IPS-NIHi7 (cell line): ENCODE data around the gene HSBP1L1.

Experiments
- DNase-seq: peaks from one replicate; pipeline ENCODE4 v3.0.0; 2012; ENCODE audit warnings: mixed read lengths; ENCODE audit errors: extremely low spot score

HSBP1L1 gene

DNA sequence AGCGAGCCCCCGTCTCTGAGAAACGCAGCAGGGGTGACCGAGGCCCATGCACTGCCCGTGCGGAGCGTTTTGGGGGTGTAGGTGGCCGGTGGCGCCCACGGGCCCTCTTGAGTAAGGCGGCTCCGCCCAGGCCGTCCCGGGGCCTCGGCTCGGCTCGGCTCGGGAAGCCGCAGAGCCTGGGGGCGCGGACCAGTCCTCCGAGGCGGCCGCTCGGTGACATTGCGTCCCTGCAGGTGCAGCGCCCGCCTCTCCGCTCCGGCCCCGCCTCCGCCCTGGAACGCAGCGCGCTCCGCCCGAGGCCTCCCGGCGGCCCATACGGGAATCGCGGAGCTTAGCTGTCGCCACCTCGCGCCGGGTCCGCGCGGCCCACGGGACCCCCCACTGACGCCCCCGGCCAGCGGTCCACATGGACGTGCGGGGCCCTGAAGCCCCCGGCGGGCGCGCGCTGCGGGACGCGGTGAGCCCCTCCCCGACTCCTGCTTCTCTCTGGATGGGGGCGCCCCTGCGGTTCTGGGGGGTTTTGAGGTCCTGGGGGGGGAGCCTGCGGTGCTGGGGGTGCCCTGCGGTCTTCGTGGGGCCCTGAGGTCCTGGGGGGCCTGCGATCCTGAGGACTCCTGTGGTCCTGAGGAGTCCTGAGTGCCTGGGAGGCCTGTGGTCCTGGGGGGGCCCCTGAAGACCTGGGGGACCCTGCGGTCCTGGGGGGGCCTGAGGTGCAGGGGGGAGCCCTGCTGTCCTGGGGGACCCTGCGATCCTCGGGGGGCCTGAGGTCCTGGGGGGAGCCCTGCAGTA, at the start of gene HSBP1L1:
HSBP1L1 (plus strand) TSS at position 314 of the 789 bp plus-strand sequence; CDS start at position 407, 93 bp downstream.
- DNase-seq: peak; percentile 79

DNA sequence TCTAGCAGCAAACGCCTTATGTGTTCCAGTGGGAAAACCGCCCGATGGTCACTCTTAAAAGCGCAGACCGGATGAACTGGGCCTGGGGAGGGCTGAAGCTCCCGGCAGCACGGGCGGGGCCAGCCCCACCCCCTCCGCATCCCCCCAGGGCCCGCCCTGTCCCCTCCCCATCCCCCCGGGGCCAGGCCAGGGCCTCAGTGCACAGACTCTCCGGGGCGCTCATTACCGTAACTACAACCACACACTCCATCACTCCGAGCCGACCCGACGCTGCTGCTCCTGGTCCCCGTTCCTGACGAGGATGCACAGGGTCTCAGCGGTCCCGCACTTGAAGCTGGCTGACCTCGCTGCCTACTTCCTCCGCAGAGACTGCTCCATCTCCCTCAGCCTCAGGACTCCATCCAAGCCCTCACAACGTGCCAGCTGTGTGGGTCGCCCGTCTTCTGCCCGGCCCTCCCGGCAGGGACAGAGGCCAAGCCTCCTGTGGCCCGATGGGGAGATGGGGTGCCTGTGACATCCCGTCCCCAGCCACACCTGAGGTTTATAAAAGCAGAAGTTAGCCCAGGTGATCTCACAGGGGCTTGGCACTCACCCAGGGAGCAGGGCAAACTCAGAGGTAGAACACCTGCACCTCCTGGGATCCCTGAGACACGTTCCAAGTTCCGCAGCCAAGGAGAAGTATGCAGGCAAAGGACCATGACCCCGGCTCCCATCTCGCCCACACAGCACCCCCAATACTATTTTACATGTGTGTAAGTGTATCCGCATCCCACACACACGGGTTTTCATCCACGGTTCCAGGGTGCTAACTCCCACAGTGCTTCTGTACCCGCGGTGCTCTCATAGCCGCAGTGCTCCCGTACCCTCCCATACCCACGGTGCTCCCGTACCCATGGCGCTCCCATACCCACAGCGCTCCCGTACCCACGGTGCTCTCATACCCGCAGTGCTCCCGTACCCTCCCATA, 49.0 kb upstream of the HSBP1L1 start:
- DNase-seq: peak; percentile 44

DNA sequence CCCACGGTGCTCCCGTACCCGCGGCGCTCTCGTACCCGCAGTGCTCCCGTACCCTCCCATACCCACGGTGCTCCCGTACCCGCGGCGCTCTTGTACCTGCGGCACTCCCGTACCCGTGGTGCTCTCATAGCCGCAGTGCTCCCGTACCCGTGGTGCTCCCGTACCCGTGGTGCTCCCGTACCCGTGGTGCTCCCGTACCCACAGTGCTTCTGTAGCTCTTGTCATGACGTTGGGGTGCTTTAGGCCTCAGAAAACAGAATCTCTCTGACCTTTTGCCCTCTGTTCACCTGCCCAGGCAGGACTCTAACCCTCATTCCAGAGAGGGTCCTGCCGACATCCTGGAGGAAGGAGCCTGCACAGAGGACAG, 48.3 kb upstream of the HSBP1L1 start:
- DNase-seq: no peak

DNA sequence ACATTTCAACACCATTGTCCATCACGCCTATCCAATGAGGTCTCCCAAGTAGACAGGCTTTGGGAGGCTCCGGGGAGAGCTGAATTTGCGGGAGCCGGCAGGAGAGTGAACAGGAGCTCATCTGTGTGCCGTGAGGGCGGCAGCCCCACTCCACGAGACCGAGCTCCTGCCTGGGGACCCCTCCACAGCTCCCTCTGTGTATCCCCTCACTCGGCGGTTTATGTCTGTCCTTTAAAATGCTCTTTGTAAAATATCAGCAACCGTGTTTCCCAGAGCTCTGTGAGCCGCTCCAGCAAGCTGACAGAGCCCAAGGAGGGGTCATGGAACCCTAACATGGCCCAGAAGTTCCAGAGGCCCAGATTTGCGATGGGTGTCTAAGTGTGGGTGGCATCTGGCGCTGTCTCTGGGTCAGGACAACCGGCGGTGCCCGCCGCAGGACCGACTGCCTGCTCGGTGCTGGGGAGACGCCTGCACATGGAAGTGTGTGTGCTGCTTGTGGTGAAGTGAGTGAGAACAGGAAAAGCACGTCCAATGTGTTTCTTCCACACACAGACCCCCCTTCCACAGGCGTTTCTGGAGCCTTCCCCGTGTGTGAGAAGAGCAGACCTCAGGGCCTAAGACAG, 47.8 kb upstream of the HSBP1L1 start:
- no peak for DNase-seq

DNA sequence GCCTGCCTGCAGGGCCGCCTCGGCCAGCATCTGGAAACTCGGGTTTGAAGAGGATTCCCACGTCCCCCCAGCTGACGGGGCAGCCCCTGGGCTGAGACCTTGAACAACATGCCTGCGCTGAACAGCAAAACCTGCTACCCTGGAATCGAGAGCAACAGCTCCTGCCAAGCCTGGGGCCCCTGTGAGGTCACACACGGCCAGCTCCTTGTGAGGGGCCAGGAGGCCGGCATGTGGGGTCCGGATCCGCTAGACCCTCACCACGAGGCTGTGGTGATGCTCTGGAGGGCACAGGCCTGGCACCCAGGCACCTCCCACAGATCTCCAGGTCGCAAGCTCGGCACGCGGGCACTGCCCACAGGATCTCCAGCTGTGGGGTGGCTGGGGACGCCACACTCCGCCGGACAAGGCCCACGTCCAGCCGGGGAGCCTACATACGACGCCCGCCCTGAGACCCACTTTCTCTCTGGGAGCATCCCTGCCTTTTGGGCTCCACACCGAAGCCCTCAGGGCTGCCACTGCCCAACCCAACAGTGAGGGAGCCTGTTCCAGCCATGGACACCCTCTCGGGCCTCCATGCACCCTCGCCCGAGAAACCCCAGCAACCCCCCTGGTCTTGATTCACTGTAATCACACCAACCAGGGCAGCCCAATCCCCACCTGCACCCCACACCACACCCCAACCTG, 47.1 kb upstream of the HSBP1L1 start:
- DNase-seq: no peak

DNA sequence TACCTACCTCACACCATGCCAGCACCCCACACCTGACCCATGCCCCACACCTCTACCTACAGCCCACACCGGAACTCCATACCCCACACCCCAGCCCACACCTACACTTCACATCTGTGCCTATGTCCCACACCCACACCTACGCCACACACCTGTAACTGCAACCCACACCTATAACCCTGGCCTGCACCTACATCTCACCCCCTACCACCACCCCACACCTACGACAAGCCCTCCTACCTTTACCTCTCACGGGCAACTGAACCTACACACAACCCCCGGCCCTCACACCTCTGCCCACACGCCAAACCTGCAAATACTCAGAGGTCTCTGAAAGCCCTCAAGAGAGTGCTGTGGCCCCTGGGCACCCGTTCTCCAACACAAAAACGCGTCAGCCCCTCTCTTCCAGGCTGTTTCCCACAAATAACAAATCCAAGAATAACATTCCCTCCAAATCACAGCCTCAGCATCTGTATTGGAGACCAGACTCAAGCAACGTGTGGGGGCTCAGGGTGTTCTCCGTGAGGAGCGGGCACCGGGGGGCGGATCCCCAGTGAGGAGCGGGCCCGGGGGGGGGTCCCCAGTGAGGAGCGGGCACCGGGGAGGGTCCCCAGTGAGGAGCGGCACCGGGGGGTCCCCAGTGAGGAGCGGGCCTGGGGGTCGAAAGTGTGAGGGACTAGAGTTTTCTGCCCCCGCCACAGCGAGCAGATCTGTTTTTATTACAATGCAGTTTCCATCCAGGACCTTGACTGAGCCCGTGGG, 46.4 kb upstream of the HSBP1L1 start:
- no peak for DNase-seq

DNA sequence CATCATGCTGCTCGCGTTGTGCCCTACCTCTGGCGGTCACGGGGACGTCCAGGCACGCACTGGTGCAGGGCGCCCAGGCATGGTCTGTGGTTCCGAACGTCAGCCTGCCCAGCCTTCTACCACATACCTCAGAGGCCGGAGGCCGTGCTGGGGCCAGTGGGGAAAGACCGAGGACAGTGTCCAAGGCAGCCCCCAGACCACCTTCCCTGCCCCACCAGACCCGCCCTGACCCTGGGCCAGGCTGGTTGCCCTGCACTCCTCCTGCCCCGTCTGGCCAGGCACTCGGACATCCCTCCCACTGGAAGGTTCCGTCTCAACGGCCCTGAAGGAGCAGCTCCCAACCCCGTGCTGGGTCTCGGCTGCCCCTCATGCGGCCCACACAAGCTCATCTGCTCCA, 45.8 kb upstream of the HSBP1L1 start:
- DNase-seq: no peak

DNA sequence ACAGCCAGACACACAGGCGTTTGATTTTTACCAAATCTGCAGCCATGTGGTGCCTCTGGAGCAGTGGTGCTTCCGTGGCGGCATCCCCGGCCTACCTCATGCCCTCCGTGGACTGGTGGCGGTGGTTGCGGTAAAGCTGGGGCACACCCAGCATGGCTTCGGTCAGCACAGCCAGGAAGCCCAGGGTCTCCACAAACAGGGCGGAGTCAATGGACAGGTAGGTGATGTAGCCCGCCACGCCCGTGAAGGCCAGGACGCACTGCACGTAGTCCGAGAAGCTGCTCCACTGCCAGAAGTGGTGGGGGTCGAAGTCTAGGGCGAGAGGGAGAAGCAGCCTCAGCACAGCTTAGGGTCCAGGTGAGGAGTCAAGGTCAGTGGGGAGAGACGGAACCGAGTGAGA, 45.4 kb upstream of the HSBP1L1 start:
- DNase-seq: no peak

DNA sequence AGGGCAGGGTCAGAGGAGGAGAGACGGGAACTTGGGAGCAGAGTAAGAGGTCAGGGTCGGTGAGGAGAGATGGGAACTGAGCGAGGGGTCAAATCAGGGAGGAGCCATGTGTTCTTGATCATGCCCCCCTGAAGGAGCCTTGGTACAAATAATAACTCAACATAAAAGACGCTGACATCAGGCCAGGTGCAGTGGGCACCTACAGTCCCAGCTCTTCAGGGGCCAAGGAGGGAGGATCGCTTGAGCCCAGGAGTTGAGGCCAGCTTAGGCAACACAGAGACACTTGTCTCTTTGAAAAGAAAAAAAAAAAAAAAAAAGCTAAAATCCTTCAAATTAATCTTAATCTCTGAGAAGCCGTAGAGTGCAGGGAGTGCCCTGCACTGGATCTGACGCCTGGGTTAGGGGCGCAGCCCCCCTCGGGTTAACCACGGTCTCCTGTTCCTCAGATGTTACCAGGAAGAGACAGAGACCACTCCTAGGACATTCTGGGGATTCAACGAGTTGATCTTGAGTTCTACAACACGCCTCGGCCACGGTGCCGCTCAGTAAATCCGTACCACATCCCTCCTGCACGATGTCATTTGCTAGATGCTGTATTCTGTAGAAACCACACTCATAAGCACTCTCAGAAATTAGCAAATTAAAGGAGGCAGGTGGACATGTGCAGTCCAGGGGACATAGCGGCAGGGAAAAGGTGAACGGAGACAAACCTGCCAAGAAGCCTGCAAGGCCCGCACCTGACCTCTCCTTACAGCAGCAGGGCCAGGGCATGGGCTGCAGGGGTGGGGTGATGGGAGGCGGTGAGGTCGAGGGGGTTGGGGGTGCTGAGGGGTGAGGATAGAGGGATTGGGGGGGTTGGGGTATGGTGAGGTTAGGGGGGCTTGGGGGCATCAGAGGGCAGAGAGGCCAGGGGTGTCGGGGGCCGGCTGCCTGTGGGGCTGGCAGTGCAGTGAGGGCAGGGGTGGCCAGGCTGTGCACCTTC, 42.2 kb upstream of the HSBP1L1 start:
- no peak for DNase-seq

DNA sequence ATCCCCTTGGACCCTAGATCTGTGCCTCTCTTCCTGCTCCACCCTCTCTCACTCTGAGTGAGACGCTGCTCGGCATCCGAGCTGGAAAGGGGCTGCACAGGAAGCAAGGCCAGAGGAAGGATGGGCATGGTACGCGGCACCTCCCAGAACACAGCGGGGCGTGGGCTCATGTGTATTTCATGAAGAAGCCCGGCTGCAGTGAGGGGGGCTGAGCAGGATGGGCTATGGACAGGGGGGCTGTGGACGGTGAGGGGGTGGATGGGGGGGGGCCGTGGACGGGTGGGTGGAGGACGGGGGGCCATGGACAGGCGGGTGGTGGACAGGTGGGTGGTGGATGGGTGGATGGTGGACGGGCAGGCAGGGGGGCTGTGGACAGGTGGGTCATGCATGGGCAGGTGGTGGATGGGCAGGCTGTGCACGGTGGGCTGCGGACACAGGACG, 41.5 kb upstream of the HSBP1L1 start:
- DNase-seq: no peak

DNA sequence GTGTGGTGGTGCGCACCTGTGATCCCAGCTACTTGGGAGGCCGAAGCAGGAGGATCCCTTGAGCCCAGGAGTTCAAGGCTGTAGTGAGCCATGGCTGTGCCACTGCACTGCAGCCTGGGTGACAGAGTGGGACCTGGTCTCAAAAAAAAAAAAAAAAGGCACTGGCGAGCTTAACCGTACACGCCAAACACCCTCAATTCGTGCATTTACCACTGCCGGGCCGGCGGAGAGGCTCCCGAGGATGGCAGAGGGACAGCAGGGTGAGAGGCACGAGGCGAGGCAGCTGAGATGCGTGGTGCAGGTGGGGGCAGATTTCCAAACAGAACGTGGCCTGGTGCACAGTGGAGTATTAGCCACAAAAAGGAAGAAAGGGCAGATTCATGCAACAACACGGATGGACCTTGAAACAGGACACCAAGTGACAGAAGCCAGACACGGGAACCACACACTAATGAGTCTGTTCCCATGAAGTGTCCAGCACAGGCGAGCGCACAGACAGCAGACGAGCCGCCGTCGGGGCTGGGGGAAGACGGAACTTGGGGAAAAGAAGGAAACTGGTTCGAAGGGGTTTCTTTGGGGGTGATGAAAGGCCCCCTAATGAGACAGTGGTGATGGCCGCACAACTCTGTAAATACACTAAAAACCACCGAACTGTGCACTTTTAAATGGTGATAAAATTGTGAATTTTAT, 40.4 kb upstream of the HSBP1L1 start:
- DNase-seq: no peak

DNA sequence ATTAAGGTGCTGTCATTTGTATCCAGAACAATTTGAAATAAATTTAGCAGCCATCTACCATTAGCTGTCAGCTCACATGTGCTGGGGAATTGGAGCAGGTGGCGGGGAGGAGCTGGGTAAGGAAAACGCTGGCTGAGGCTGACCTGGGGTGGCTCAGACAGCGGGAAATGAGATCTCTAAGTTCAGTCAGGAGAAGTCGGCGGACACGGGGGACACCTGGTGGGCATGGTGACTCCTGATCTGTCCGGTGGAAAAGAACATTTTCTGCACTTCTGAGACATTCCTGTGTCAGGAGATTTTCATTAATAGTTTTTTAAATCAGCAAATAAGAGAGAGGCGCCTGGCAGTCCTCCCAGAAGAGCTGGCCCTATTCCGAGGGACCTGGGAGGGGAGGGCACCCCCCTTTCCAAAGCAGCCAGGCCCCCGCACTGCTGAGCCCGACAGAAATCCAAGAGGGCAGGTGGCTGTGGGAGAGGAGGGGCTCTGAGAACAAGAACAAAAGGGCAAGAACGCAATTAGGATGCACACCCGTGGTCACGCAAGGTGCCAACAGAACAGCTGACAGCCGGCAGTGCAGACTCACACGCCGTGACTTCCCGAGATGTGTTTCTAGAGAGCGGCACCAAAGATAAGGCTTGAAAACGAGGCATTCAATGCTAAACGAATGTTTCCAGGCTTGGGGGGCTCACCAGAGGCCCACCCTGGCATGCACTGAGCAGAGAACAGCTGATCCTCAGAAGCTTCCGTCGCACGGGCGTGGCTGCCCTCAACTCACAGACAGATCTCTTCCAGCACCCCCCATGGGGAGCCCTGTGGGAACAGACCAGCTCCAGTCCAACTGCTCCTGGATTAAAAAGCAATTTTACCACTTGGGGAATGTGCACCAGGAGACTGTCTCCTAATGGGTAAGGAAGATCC, 39.4 kb upstream of the HSBP1L1 start:
- DNase-seq: no peak

DNA sequence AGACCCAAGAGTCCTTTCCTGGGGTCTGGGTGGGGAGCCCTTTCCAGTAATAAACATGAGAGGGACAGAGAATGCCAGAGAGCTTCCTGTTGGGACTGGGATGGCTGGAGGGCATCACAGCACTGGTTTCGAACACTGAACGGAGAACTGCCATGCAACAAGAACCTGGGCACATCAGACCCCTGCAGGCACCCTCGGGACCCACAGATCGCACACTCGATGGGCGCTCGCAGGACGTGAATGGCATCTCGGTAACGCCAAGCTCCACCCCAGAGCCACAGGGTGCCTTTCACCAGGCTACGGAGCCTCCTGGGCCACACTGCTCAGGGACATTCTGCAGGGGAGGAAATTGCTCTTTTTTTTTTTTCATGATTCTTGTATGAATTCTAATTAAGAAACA, 38.1 kb upstream of the HSBP1L1 start:
- no peak for DNase-seq

DNA sequence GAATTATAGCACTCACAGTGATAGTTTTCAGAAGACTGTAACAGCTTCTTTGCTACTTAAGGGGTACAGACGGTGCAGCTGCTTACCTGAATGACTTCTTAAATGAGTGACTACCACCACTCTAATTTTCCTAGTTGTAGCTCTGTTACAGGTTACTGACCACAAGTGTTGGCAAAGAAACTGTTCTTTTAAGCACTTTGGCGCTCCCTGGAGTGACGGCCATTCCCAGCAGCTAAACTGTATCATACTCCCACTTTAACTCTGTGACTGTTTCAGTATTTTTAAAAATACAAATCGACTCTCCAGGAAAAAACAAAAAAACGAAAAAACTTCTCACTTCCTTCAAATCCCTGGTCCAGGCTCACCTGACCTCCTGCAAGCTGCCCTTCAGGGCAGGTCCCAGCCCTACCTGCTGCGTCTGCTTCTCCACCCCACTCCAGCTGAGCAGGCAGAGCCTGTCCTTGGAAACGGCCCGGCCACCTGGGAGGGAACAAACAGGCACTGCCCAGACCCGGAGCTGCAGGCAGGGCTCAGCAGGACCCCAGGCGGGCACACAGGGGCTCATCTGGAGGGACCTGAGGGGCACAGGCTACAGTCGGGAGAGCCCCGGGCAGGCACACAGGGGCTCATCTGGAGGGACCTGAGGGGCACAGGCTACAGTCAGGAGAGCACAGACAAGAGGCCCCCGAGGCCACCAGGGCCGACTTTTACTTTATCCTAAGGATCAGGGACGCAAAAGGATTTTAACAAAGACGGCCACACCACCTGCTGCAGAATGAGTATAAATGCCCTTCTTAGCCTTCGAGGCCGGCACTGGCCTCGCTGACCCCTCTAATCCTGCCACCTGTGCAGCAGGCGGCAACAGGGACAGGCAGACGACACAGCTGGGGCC, 37.5 kb upstream of the HSBP1L1 start:
- no peak for DNase-seq

DNA sequence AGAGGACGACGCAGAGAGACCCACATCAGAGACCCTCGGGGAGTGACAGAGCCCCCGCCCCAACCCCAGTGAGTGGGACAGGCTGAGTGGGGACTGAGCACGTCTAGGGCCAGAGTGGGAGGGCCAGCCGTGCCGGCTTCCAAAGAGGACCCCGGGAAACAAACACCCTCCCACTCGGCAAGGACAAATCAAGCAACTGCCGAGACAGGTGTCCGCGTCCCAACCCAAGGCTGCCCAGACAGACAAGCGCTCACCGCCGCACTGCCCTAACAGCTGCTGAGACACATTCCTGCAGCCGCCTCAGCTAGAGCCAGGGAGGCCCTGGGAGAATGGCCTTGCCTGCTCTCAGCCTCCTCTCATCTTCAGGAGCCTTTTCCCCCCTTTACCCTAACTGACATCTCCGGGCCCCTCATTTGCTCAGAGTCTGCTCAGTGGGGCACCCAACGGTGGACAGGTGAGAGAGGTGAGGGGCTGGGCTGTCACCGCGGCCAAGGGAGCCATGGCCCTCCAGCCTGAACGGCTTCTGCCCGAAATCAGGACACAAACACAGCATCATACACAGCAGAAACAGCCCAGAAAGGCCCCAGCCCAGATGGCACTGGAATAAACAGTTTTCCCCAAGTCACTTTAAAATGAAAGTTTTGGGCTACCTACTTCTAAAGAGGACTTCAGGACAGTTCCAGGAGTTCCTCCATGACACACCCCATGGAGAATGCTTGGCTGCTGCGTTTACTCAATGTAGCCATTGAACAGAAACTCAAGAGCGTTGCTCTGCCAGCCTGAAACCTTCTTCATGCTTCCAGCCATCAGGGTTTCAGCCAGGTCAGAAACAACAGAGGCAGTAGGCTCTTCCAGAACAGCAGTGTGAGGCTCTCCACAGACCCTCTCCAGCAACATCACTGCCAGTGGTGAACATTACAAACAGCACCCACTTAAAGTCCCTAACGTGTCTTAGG, 36.6 kb upstream of the HSBP1L1 start:
- DNase-seq: no peak

DNA sequence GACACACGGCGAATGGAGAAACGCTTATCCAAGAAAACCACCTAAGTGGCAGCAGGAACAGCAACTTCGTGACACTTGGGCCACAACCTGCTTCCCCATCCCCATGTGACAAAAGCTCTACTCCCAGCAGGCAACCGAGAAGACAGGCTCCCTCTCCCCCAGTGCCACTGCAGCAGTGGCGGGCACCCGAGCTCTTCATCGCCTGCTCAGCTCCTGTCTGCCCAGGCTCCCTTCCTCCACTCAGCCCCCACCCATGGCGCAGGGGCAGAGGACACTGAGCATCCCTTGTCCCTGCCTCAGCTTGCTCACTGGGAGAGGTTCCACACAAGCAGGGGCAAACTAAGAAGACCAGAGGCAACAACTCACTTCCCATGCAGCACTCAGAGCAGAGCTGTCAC, 35.9 kb upstream of the HSBP1L1 start:
- DNase-seq: no peak
